DOHH2 (cell line): ENCODE measurements around the gene PCSK9.

ENCODE experiments used
- EZH2phosphoT487 ChIP-seq: fragments of 200-600 bp; sonication (generic); IDR thresholded peaks from 2 replicates; pipeline ENCODE4 v1.6.1; 2017; ENCODE audit warnings: borderline replicate concordance, mild to moderate bottlenecking, antibody characterized with exemption, low read length, moderate library complexity, mixed read lengths
- TF ChIP-seq, protein P1 (sequence below): fragments of 200-600 bp; sonication (generic); IDR thresholded peaks from one replicate; pipeline ENCODE4 v1.5.1; 2014; ENCODE audit warnings: antibody characterized with exemption, mild to moderate bottlenecking, low read depth, low read length; ENCODE audit not compliant: poor library complexity, severe bottlenecking

DNA sequence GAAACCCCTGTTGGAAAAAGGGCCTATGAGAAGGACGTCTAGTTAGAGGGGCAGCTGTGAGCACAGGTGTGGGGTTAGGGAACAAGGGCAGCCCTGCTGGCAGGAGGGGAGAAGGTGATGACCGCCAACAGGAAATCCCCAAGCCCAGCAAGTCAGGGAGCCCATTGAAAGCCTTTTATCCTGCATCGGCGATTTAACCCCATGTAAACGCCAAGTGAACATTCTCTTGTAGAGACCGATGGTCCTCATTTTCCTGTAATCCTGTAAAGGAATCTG is 41.7 kb upstream of the PCSK9 start:
- TF ChIP-seq EZH2phosphoT487 = no peak
- TF ChIP-seq, protein P1, sequence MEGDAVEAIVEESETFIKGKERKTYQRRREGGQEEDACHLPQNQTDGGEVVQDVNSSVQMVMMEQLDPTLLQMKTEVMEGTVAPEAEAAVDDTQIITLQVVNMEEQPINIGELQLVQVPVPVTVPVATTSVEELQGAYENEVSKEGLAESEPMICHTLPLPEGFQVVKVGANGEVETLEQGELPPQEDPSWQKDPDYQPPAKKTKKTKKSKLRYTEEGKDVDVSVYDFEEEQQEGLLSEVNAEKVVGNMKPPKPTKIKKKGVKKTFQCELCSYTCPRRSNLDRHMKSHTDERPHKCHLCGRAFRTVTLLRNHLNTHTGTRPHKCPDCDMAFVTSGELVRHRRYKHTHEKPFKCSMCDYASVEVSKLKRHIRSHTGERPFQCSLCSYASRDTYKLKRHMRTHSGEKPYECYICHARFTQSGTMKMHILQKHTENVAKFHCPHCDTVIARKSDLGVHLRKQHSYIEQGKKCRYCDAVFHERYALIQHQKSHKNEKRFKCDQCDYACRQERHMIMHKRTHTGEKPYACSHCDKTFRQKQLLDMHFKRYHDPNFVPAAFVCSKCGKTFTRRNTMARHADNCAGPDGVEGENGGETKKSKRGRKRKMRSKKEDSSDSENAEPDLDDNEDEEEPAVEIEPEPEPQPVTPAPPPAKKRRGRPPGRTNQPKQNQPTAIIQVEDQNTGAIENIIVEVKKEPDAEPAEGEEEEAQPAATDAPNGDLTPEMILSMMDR = no peak
